Activated CD4-positive, alpha-beta T cell treated with anti-CD3 and anti-CD28 coated beads, Interleukin-2, amount 50 U/mL, for 48 hours (primary cell): ENCODE results near the gene MNX1.

Source experiments
- DNase-seq, 2 experiments: peaks; one replicate each; pipeline ENCODE4 v3.0.0-alpha.2; 2020

The MNX1 gene

DNA sequence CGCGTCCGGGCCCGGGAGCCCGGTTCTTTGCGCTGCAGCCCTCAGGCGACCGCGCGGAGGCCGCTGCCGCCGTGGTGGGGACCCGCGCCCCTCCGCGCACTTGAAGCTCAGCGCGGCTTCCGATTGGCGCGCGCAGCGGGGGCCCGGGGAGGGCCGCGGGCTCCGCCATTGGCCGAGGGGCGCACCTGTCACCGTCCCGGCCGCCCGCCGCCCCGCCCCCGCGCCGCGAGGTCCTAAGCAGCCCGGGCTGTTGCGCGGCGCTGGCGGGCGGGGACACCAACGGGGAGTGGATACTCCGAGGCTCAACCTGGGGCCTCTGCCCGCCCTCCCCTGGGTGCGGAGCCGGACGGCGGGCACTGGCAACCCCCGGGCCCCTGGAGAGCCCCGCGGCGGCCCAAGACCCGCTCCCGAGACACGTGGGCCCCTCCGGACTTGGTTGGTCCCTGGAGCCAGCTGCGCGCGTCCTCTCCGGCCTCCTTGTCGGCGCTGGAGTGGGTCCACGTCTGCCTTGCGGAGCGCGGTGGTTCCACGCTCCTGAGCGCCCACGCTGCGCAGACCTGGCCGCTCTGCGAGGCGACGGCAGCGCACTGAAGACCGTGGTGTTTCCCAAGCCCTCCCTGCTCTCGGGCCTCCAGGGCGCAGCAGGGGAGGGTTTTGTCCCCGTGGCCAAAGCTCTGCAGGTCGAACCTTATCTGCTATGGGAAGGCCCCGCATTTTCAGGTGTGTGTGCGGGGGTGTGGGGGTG, at the start of gene MNX1:
Gene MNX1 (minus strand): TSS at position 76 of the 745 bp plus-strand sequence. CDS start 313 bp downstream, outside the sequence.
- DNase-seq, result peak; percentile 50 to 59

DNA sequence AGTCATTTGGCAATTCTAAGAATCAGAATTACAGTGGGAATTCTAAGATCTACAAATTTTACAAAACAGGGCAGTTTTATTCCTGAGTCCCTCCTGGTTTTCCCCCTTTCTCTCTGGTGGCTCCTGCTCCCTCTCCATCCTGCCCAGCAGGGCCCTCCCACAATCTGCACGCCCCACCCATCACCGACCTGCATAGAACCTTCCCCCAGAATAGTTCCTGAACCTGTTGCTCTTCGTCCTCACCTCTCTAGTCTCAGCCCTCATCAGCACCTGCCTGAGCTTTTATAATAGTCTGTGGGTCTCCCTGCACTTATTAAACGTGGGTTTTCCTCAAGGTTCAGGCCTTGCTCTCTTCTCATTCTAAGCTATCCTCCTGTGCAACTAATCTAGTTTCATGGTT, 49.1 kb upstream of the MNX1 start:
- DNase-seq, result no peak

DNA sequence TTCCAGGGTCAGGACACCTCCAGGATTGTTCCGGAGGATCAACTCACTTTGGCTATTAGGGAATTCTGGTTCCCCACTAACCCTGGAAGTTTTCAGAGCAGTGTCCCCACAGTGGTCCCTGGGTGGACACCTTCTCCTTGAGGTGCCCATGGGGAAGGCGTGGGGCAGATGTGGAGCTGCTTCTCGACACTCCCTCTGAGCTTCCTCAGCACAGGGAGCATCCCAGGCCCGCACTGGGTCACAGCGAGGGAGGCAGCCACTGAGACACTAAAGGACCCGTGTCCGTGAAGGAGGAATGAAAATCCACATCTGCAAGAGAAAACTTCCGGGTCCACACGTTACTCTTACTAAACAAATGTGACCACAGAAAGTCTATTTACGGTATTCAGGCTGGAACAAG, 48.2 kb upstream of the MNX1 start:
- no peak for DNase-seq

DNA sequence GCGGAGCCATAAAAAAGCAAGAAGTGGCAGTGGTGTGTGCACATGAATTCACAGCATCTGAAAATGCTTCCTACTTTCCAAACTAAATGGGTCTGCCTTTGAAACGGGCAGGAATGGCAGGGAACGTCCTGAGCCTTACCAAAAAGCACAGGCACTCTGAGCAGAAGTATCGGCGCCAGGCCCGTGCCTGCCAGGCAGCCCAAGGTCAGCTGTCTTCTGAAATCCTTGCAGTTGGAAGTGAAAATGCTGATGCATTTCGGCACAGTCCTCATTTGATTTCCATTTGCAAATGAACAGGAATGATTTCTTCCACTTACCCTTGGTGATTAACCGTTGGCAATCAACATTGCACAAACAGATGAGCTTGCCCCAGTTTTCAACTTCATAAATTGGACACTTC, 47.6 kb upstream of the MNX1 start:
- DNase-seq, result no peak

DNA sequence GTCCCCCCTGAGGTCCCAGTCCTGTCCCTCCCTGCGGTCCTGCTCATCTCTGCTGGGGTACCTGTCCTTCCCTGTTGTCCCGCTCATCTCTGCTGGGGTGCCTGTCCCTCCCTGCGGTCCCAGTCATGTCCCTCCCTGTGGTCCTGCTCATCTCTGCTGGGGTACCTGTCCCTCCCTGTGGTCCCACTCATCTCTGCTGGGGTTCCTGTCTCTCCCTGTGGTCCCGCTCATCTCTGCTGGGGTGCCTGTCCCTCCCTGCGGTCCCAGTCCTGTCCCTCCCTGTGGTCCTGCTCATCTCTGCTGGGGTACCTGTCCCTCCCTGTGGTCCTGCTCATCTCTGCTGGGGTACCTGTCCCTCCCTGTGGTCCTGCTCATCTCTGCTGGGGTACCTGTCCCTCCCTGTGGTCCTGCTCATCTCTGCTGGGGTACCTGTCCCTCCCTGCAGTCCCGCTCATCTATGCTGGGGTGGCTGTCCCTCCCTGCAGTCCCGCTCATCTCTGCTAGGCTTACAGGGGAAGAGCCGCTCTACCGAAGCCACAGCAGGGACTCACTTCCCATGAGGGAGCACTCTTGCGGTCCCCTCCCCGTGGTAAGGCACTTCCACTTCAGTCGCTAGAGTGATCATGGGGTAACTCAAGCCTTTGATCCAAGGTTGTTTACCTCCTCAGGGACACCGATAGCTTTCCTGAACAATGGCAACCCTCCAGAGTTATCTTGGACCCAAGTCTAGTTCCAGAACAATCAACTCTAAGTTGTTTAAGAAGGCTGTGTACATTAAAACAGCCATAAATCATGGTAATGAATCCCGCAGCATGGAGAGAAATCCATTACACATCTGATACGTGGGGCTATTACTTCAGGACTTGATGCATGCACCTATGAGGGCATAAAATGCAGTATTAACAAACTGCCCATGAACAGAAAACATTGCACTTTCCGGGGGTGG, 46.8 kb upstream of the MNX1 start:
- no peak for DNase-seq

DNA sequence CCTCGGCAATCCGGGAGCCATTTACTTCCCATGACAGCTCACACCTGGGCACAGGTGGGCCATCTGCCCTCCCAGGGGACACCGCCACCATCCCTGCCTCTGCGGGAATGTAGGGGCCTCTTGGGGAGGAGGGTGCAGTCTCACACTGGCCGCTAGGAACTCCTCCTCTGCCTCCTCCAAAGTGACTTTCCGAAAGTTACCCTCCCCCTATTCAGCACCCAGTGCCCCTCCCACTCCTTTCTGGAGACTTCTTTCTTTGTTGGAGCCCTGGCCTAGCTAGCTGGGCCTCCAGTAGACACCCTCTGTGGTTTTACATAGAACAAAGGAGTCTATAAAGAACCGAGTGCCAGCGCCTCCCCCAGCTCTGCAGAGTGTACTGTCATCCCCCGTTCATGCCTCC, 45.8 kb upstream of the MNX1 start:
- DNase-seq, result no peak

DNA sequence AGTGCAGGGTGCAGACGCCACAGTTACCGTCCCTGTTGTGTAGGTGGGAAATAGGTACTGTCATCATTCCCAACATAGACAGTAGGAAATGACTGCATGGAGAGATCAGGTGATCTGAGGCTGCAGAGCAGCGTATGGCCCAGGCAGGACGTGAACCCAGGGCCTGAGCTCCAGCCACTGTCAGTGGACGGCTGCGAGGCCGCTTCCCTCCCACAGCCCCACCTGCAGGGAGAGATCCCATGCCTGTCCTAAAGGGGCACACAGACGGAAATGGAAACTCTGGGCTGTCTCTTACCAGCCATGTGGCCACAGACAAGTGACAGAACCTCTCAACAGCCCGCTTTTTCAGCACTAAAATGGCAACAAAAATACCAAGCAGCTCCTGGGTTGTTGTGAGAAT, 44.5 kb upstream of the MNX1 start:
- no peak for DNase-seq

DNA sequence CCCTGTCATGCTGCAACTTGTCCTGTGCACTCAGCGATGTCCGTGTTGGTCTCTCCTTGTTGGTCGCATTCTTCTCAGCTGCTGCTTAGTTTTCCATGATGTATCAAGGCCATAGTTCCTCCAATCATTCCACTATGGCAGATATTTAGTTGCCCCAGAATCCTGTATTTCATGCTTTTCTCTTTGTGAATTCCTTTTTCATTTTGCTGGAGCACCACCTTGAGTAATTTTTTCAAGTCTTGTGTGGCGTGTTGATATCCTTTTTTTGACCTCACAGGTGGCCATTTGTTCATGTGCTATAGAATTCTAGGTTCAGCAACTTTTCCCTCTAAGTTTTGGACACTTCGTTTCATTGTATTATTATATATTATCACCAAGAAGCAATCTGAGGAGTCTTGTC, 42.7 kb upstream of the MNX1 start:
- no peak for DNase-seq

DNA sequence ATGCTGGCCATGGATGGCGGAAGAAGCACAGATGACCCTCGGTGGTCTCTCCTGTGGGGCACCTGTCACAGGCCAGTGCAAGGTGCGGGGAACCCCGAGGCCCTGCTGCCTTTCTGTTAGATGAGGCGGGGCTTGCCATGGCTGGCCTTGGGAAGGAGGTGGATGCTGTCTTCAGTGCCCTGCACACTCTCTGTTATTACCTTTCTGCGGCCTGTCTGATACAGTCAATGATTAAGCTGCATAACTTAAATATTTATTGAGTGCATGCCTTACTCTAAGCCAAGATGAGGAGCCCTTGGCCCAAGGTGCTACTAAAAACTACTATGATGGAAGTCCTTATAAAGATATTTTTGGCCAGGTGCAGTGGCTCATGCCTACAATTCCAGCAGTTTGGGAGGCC, 36.7 kb upstream of the MNX1 start:
- DNase-seq, result no peak

DNA sequence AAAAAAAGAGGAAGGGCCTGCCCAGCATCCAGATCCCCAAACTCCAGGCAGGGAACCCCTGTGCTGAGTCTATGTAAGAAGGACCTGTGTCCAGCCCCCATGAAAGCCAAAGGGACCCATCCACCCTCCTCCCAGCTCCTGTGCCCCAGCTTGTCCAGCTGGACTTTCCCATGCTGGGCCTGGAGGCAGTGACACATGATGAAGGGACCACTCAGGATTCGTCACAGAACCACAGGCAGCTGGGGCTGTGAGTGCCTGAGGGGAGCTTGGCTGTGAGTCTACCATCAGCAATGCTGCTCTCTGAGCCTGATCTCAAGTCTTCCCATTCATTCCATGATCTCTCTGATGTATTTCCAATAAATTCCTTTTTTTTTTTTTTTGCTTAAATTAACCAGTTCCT, 36.2 kb upstream of the MNX1 start:
- DNase-seq, result no peak

DNA sequence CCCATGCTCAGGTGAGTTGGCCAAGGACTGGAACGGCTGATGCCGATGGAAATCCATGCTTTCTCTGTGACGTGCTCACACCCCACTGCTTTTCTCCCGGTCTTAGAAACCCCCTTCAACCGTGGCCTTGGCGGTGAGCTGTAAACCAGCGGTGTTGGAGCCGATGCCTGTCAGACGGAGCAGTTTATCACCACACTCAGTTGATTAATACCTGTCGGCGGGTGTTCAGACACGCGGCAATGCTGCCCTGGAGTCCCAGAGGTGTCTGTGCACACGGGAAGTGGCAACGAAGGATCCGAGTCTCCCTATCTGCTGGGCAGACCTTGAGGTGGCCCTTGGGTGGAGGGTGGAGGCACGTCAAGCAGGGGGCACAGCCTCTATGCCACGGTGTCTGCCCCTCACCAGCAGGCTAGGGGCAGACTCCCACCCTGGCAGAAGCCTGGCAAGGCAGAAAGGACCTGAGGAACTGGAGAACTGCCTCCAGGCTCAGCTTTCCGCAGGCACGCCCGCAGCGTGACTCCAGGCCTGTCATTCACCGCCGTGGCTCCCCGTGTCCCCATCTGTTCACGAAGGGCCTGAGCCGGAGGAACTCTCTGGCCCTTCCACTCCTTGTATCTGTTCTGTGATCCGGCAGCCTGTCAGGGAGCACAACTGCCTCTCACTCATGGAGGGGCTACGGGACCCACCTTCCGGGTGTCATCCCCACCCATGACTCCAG, 34.6 kb upstream of the MNX1 start:
- no peak for DNase-seq

DNA sequence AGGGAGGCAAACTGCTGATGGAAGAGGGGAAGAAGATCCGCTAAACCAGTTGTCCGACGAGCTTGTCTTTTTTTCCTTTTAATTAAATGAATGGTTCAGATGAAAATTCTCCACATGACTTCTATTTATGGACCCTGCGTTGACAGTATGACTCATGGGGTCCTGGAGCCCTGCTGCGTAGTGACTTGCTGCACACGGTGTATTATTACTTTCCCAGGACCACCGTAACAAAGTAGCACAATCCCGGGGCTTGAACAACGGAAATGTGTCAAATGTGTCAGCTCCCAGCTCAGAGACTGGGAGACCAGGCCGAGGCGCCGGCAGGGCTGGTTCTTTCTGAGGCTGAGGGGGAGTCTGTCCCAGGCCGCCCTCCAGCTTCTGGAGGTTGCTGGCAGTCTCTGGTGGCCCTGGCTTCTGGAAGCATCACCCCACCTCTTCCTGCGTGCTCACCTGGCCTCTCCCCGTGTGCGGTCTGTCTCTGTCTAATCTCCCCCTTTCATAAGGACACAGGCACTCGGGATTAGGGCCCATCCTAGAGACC, 33.8 kb upstream of the MNX1 start:
- DNase-seq, result no peak

DNA sequence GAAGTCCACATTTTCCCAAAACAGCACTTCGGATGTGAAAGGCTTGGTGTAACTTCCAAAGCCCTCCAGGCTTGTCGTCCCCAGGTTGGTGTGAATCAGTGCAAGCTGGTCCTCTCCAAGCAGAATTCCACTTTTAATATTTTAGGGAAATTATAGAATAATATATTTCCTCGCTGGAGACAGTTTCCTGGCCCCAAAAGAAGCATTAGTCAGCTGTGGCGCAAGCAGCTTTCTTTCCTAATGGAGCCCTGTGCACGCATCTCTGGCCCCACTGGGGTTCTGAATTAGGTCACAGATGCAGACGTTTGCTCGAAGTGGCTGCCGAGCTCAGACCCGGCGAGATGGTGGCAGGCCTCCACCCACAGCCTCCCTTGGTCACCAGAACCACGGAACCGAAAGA, 33.3 kb upstream of the MNX1 start:
- no peak for DNase-seq

DNA sequence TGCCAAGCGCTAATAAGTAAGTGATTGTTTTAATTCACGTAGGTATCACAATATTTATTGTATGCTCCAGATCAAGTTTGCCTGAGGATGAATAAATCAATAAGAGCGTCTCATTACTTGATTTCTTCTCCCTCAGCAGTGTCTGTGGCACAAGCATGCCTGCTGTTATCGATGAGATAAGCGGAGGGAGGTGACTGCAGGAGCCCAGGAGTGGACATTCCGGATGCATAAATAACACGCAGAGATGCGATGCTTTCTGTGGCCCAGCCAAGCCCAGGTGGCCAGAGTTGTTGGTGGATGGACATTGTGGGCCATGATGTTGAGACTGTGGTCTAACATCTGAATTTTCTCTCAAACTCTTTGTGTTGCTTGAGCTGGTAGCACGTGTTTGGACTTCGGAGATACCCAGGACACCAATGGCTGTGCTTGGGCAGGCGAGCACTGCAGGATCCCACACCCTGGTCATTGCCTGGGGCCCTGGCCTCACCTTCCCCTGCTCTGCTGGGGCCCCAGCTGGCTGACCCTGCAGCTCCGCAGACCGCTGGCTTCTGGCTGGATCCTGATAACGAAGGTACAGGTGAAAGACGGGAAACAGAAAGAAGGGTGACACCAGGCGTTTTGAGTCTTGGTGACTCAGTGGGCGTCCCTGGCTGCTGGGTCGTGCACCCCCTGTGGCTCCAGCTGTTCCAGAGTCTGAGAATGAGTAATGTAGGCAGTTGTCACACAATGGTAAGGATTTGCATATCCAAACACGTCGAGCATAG, 31.2 kb upstream of the MNX1 start:
- no peak for DNase-seq

DNA sequence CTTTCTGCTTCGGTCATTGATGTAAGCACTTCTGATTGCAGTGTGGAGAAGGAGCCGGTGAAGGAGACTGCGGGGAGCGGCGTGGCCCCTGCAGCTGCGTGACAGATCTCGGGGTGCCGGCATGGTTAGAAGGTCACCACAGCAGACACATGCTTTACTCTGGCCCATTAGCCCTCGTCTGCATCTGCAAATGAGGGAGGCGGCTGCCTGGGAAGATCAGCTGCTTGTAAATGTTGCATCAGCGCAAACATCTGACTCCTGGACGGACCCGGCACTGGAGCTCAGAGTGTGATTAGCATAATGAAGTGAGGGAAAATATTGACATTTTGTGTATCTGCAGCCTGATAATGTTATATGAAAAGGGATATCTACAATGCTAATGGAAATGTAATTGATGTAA, 30.5 kb upstream of the MNX1 start:
- no peak for DNase-seq

DNA sequence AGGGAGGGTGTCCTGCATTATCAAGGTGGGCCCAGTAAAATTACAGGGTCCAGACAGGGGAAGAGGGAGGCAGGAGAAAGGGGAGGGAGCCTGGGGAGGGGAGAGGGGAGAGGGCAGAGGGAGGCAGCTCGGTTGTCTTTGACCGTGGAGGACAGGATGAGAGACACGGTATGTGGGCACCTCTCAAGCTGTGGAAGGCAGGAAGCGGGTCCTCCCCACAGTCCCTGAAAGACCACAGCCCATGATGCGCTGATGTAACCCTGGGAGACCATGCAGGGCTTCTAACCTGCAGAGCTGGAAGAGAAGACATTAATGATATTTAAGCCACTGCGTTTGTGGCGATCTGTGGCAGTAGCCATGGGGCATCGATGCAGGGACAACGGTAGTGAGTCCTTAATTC, 27.2 kb upstream of the MNX1 start:
- DNase-seq, result no peak

DNA sequence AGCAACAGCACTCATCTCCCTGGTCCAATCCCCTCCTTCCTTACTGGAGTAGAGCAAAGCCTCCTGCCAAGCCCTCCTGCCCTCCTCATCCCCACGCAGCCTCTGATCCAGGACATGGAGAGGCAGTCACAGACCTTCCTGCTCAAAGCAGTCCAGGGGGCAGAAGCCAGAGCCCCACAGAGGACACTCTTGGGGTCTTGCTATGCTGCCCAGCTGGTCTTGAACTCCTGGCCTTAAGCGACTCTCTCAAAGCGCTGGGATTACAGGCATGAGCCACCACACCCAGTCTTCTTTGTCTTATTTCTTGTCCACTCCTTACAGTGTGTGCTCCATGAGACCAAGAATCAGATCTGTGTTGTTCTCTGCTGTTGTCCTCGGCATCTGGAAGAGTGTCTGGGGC, 26.6 kb upstream of the MNX1 start:
- no peak for DNase-seq

DNA sequence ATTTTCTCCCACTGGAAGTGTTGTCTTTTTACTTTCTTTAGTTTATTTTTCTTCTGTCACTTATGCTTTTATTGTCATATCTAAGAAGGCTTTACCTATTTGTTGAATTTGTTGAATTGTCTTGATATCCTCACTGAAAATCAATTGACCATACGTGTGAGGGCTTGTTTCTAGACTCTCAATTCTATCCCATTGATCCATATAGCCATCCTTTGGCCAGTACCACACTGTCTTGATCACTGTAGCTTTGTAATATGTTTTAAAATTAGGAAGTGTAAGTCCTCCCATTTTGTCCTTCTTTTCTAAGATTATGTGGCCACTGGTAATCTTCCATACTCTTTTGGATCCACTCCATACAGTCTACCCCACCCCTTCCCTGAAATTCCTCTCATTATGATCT, 25.5 kb upstream of the MNX1 start:
- DNase-seq, result no peak

DNA sequence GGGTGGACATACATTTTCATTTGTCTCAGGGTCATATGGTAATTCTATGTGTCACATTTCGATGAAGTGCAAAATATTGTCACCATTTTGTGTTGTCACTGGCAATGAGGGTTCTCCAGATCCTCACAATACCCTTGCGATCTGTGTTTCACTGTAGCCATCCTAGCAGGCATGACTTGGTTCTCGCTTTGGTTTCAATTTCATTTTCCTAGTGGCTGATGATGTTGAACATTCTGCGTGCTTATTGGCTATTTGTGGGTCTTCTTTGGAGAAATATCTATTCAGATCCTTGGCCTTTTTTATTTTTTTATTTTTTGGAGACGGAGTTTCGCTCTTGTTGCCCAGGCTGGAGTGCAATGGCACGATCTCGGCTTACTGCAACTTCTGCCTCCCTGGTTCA, 24.8 kb upstream of the MNX1 start:
- no peak for DNase-seq

DNA sequence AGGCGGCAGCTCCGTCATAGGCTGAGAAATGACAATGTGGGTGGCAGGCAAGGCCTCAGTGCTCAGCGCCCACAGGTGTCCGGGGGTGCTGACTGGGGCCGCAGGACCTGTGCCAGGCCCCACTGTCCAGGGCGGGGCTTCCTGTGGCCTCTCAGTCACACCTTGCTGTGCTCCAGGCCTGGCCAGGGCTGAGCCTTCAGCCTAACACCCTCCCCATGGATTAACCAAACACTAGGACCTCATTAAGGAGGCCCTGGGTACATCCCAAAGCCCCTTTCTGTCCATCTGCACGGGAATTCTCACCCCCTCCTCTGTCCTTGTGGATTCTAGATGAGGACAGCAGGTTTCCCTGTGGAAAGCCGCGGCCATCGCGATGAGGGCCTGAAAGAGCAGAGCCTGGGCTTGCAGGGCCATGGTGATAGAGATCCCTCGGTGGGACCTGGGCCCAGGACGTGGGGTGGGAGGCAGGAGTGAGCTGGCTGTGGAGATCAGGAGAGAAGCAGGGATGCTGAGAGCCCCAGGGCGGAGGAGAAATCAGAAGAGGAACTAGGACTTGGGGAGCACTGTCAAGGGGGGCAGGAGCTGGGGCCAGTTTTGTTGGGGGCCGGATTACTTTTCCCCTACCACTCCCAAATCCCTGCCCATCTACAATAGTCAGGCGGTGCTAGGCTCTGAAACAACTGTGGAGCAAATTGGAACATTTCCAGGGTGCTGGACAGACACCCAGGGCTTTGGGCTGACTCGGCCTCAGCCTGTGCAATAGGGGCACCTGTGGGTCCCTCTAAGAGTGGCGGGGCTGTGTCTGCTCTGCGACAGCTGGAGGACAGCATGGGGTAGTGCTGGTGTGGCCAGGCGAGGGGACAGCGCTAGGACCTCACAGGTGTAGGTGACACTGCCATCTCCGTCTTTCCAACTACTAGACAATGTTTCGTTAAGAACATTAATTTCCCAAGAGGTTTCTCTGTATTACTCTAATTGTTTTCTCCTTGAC, 23.3 kb upstream of the MNX1 start:
- DNase-seq, result no peak
